GM12878 (cell line): ENCODE data around the gene P3H3. TPM values are rescaled to one million over a fixed set of nuclear protein-coding genes. Genes with fewer than 3 reads are reported as not detected.

Source experiments
- ATAC-seq: fragments of 200-7000 bp; cut with Tn5 transposase; 3 replicates; pipeline ENCODE4 v1.9.1; 2020; ENCODE audit warnings: mild to moderate bottlenecking, moderate library complexity
- BruUV-seq: library from RNA; stranded (reverse); fragments of 400-500 nt; replicated peaks from 2 replicates; lab custom pipeline; 2021; lab: Mats Ljungman, UMichigan
- CTCF ChIA-PET: fragments of 300-600 bp; sonication (Branson Sonifier 250); formaldehyde crosslinking; extraction: SDS; loops from one replicate; lab custom pipeline; 2021; ENCODE audit warnings: inconsistent platforms; lab: Yijun Ruan, JAX
- POLR2A ChIA-PET: fragments of 350-600 bp; formaldehyde crosslinking; extraction: SDS; loops from one replicate; lab custom pipeline; 2021; ENCODE audit warnings: inconsistent platforms; lab: Charles Lee
- RAD21 ChIA-PET: fragments of 300-600 bp; sonication (Branson Sonifier 250); formaldehyde crosslinking; loops from one replicate; lab custom pipeline; 2023; ENCODE audit warnings: antibody characterized with exemption; ENCODE audit not compliant: unreplicated experiment; lab: Charles Lee
- SMC1A ChIA-PET: fragments of 300-600 bp; sonication (Branson Sonifier 250); formaldehyde crosslinking; loops from one replicate; lab custom pipeline; 2023; ENCODE audit not compliant: unreplicated experiment, uncharacterized antibody; lab: Charles Lee
- DNase-seq: peaks from one replicate; pipeline ENCODE4 v3.0.0-alpha.2; 2011; ENCODE audit warnings: low read depth, low spot score
- FAIRE-seq: peaks from 3 replicates; lab custom pipeline; 2011; peaks lifted over from hg19 to GRCh38; lab: Jason Lieb, UNC
- H2AFZ ChIP-seq: 2 replicates; pipeline ENCODE4 v1.6.0; 2011; ENCODE audit warnings: low read depth, low read length, control low read depth; ENCODE audit not compliant: control insufficient read depth
- H3K27ac ChIP-seq: 2 replicates; pipeline ENCODE4 v1.5.1; 2011; ENCODE audit warnings: control low read depth; ENCODE audit not compliant: control insufficient read depth, insufficient read depth
- H3K27me3 ChIP-seq, 2 experiments: replicated peaks in 1 of 2; 2 replicates each; pipeline versions ENCODE4 v1.6.0 to v1.6.1; 2011; ENCODE audit warnings: low read length in 1 of 2; ENCODE audit not compliant: control insufficient read depth in 2 of 2, insufficient read depth in 2 of 2
- H3K36me3 ChIP-seq, 2 experiments: 2 replicates each; pipeline ENCODE4 v1.5.1; 2011; ENCODE audit warnings: low read length in 1 of 2; ENCODE audit not compliant: control insufficient read depth in 2 of 2, insufficient read depth in 2 of 2
- H3K4me1 ChIP-seq: 2 replicates; pipeline ENCODE4 v1.6.1; 2011; ENCODE audit warnings: mild to moderate bottlenecking, low read length, moderate library complexity, mixed read lengths; ENCODE audit not compliant: control insufficient read depth, insufficient read depth
- H3K4me2 ChIP-seq: 2 replicates; pipeline ENCODE4 v1.6.0; 2011; ENCODE audit warnings: control low read depth; ENCODE audit not compliant: control insufficient read depth, insufficient read depth
- H3K4me3 ChIP-seq: fragments of 200-600 bp; sonication (generic); 2 replicates; pipeline ENCODE4 v1.5.1; 2016
- H3K79me2 ChIP-seq: 2 replicates; pipeline ENCODE4 v1.6.0; 2011; ENCODE audit warnings: low read length; ENCODE audit not compliant: control insufficient read depth, insufficient read depth
- H3K9ac ChIP-seq: 2 replicates; pipeline ENCODE4 v1.8.0; 2011; ENCODE audit warnings: low read length, control low read depth, mixed read lengths; ENCODE audit not compliant: control insufficient read depth, insufficient read depth
- H3K9me3 ChIP-seq: replicated peaks from 3 replicates; pipeline ENCODE4 v1.5.1; 2011; ENCODE audit warnings: mild to moderate bottlenecking, low read length; ENCODE audit not compliant: control insufficient read depth, insufficient read depth
- H4K20me1 ChIP-seq: 2 replicates; pipeline ENCODE4 v1.6.0; 2011; ENCODE audit not compliant: control insufficient read depth, insufficient read depth
- CEBPB ChIP-seq, 2 experiments: fragments of 150-350 bp in 1 of 2; IDR thresholded peaks; 2 replicates each; pipeline ENCODE4 v1.6.1; 2012 to 2014; ENCODE audit warnings: low read depth in 2 of 2, low read length in 2 of 2, borderline replicate concordance in 1 of 2, inconsistent platforms in 1 of 2
- CREM ChIP-seq: IDR thresholded peaks from 2 replicates; pipeline ENCODE4 v1.6.1; 2014; ENCODE audit warnings: antibody characterized with exemption, low read depth
- FOXK2 ChIP-seq: fragments of 450-650 bp; IDR thresholded peaks from 2 replicates; pipeline ENCODE4 v1.6.1; 2017; ENCODE audit warnings: mild to moderate bottlenecking, moderate library complexity
- HDAC2 ChIP-seq: fragments of 200-600 bp; sonication (generic); IDR thresholded peaks from 2 replicates; pipeline ENCODE4 v1.6.1; 2017
- IRF4 ChIP-seq: IDR thresholded peaks from 2 replicates; pipeline ENCODE4 v1.6.1; 2011; ENCODE audit warnings: low read depth, low read length
- MXI1 ChIP-seq: fragments of 150-350 bp; IDR thresholded peaks from 2 replicates; pipeline ENCODE4 v1.6.1; 2011; ENCODE audit warnings: low read depth, mild to moderate bottlenecking, inconsistent platforms, low read length, improper control_type of control experiment
- NFIC ChIP-seq: IDR thresholded peaks from 2 replicates; pipeline ENCODE4 v1.6.1; 2012; ENCODE audit warnings: low read depth, mild to moderate bottlenecking, inconsistent platforms, low read length, moderate library complexity
- NFYA ChIP-seq: IDR thresholded peaks from 2 replicates; pipeline ENCODE4 v1.6.1; 2011; ENCODE audit warnings: low read depth, mild to moderate bottlenecking, low read length, improper control_type of control experiment, borderline replicate concordance
- NR2F1 ChIP-seq: fragments of 450-650 bp; conservative IDR thresholded peaks from 2 replicates; pipeline ENCODE4 v1.6.1; 2017; ENCODE audit warnings: mild to moderate bottlenecking
- SMARCA5 ChIP-seq: fragments of 450-650 bp; IDR thresholded peaks from 2 replicates; pipeline ENCODE4 v1.6.1; 2017; ENCODE audit warnings: mild to moderate bottlenecking
- STAT1 ChIP-seq: fragments of 450-650 bp; conservative IDR thresholded peaks from 2 replicates; pipeline ENCODE4 v1.6.1; 2014; ENCODE audit warnings: antibody characterized with exemption, mild to moderate bottlenecking
- TCF7 ChIP-seq: IDR thresholded peaks from 2 replicates; pipeline ENCODE4 v1.6.1; 2014; ENCODE audit warnings: antibody characterized with exemption, borderline replicate concordance
- YY1 ChIP-seq: IDR thresholded peaks from 2 replicates; pipeline ENCODE4 v1.6.1; 2011; ENCODE audit warnings: low read depth, mild to moderate bottlenecking, low read length
- WGBS: methylation state at CpG from one replicate; pipeline ENCODE4 v1.1.6; 2016; ENCODE audit warnings: low lambda C conversion rate; ENCODE audit not compliant: insufficient replicate concordance, insufficient coverage; ENCODE audit errors: missing lambda C conversion rate; 5-methylcytosine and 5-hydroxymethylcytosine counted together
- in situ Hi-C: fragments of 300-500 bp; cut with MboI; formaldehyde crosslinking; loops from 9 replicates; pipeline ENCODE4 v1.14.3; 2018; ENCODE audit warnings: mixed read lengths
- intact Hi-C: fragments of 100-400 bp; cut with micrococcal nuclease; formaldehyde crosslinking; loops from one replicate; pipeline ENCODE4 v1.14.2; 2022; ENCODE audit not compliant: unreplicated experiment
- polyA plus RNA-seq, 11 experiments: library from polyadenylated mRNA; depleted of rRNA in 4 of 11; unstranded in 6 of 11; stranded (reverse) in 5 of 11; fragments of >200 nt; fragmentation: Nextera tagmentation in 4 of 11; fragmentation: Illumina TruSeq in 1 of 11; extraction: Ambion mirVana in 4 of 11; extraction: Trizol in 1 of 11; gene quantifications; 1 replicate in 1 of 11; 2 replicates in 10 of 11; pipeline versions ENCODE4 v1.2.1 to v1.2.3, GENCODE V29; 2011 to 2016; ENCODE audit warnings: inconsistent platforms in 2 of 11, missing spikeins in 2 of 11, low read depth in 1 of 11
- total RNA-seq, 4 experiments: library from RNA; depleted of rRNA in 3 of 4; stranded (reverse); fragments of >200 nt in 3 of 4; fragmentation: Illumina TruSeq in 1 of 4; extraction: Trizol in 1 of 4; gene quantifications; 2 replicates each; pipeline versions ENCODE4 v1.2.1 to v1.2.3, GENCODE V29; 2013 to 2021
- TF ChIP-seq, protein P1 (sequence below): fragments of 450-650 bp; IDR thresholded peaks from 2 replicates; pipeline ENCODE4 v1.6.1; 2016; ENCODE audit warnings: mild to moderate bottlenecking

P3H3 gene
- total and polyA plus RNA-seq, 10 of the 15 experiments (the other 5 are each of a cell fraction or from before 2014, with no cell fraction given), result 0.03 to 0.21 (median 0.05) TPM; not detected in 7

GRCh38 chr12:6819106-6820030, 8.8 kb upstream of the P3H3 start (continued):
- TF ChIP-seq, protein P1, sequence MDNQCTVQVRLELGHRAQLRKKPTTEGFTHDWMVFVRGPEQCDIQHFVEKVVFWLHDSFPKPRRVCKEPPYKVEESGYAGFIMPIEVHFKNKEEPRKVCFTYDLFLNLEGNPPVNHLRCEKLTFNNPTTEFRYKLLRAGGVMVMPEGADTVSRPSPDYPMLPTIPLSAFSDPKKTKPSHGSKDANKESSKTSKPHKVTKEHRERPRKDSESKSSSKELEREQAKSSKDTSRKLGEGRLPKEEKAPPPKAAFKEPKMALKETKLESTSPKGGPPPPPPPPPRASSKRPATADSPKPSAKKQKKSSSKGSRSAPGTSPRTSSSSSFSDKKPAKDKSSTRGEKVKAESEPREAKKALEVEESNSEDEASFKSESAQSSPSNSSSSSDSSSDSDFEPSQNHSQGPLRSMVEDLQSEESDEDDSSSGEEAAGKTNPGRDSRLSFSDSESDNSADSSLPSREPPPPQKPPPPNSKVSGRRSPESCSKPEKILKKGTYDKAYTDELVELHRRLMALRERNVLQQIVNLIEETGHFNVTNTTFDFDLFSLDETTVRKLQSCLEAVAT, result no peak
- TF ChIP-seq NFIC (no peak), HDAC2 (no peak), FOXK2 (no peak), CREM (no peak), NFYA (no peak)

DNA sequence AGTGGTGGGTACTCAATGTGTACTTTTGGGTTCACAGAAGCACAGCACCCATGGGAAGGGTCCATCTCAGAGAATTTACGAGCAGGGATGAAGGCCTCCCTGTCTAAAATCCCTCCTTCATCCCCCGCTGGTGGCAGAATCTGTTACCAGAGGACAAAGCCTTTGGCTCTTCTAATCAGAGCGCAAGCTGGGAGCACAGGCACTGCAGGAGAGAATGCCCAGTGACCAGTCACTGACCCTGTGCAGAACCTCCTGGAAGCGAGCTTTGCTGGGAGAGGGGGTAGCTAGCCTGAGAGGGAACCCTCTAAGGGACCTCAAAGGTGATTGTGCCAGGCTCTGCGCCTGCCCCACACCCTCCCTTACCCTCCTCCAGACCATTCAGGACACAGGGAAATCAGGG, 8.0 kb upstream of the P3H3 start:
- CTCF ChIA-PET, result interaction anchor here (0.9 to 1.3 kb wide), 3 partner anchors 10 to 97 kb away, joined by 3 to 4 read pairs (median 3); partner anchors contain the start of gene COPS7A
- DNase-seq (no peak), FAIRE-seq (no peak), ATAC-seq (no peak)
- Histone ChIP-seq H3K4me3 (no peak overlapping the region), H3K79me2 (no peaks in the 10 kb centered on the region), H3K9ac (no peak overlapping the region), H4K20me1 (no peaks in the 10 kb centered on the region), H3K4me1 (no peaks in the 10 kb centered on the region; the same call in 1 of the 2 replicates), H2AFZ (no peak overlapping the region), H3K9me3 (no peaks in the 10 kb centered on the region), H3K27me3 (peaks cover 5 to 22% of the 10 kb centered on the region in 2 experiments), H3K27ac (no peak overlapping the region), H3K4me2 (no peak overlapping the region), H3K36me3 (no peaks in the 10 kb centered on the region)
- in situ Hi-C loops, result no loop called here
- RAD21 ChIA-PET, result interaction anchor here (1.4 kb wide), 1 partner anchor 10 kb away, joined by 5 read pairs; no protein-coding TSS in a partner anchor
- WGBS, result 22% methylated on average over 5 of the region's 5 CpGs
- SMC1A ChIA-PET, result interaction anchor here (1.5 to 2.0 kb wide), 2 partner anchors 8 to 40 kb away, joined by 6 read pairs; no protein-coding TSS in a partner anchor
- POLR2A ChIA-PET, result interaction anchor here (0.9 kb wide), 1 partner anchor 12 kb away, joined by 3 read pairs; no protein-coding TSS in a partner anchor
- TF ChIP-seq SMARCA5 (no peak), STAT1 (no peak), MXI1 (no peak), CEBPB (IDR thresholded peaks at IDR 0.05; ENCODE audit: borderline replicate concordance in 1 of 2, low read depth in 2 of 2, low read length in 2 of 2) (no peak), NR2F1 (no peak), TCF7 (no peak), IRF4 (no peak), YY1 (no peak)
- intact Hi-C loops, result no loop called here
- BruUV-seq, result no TSS peak
